Measurements from ENCODE around the gene MMP15. TPM values are rescaled to one million over a fixed set of nuclear protein-coding genes. Genes with fewer than 3 reads are reported as not detected.

Gene MMP15
- polyA plus RNA-seq, 1 of the 3 experiments (the other 2 are of a cell fraction) = 3.1 TPM

GRCh38 chr16:57979006-57979585 lies 46.5 kb upstream of the MMP15 start:
- no peaks in the 10 kb centered on the region; the same call in 1 of the 2 replicates for H3K27me3 ChIP-seq (ENCODE audit: insufficient read depth)
- no peak overlapping the region for H3K27ac ChIP-seq (ENCODE audit: low read depth in 2 of 2, low read length in 1 of 2)
- no peaks in the 10 kb centered on the region for H3K4me1 ChIP-seq (ENCODE audit: control insufficient read depth in 1 of 2, insufficient read depth in 2 of 2, low read depth in 1 of 2, low read length in 1 of 2)
- POLR2A ChIA-PET = no interaction called here
- no peaks in the 10 kb centered on the region for H4K20me1 ChIP-seq (ENCODE audit: insufficient read depth)
- H3K4me2 ChIP-seq = no peak overlapping the region
- H3F3A ChIP-seq (replicated peaks; ENCODE audit: insufficient read depth) = no peaks in the 10 kb centered on the region
- H3K9me2 ChIP-seq = no peaks in the 10 kb centered on the region
- CTCF ChIA-PET = interaction anchor here (0.6 to 1.8 kb wide), 6 partner anchors 9 to 201 kb away, joined by 3 to 5 read pairs (median 4); partner anchors contain the start of gene ZNF319
- no peak for DNase-seq
- no peak overlapping the region for H3K9ac ChIP-seq
- TF ChIP-seq TCF12 (IDR thresholded peaks at IDR 0.05) (no peak), NRF1 (IDR thresholded peaks at IDR 0.05; ENCODE audit: low read depth, low read length) (no peak), TAF1 (IDR thresholded peaks at IDR 0.05; ENCODE audit: borderline replicate concordance, low read depth, low read length) (no peak), TEAD4 (IDR thresholded peaks at IDR 0.05; ENCODE audit: borderline replicate concordance, insufficient read depth) (no peak), FOSL2 (IDR thresholded peaks at IDR 0.05; ENCODE audit: borderline replicate concordance, low read depth) (no peak), FOXJ3 (CRISPR knock-in tag; IDR thresholded peaks at IDR 0.05) (no peak), GABPA (IDR thresholded peaks at IDR 0.05; ENCODE audit: low read depth) (no peak)
- TF ChIP-seq, protein P1, sequence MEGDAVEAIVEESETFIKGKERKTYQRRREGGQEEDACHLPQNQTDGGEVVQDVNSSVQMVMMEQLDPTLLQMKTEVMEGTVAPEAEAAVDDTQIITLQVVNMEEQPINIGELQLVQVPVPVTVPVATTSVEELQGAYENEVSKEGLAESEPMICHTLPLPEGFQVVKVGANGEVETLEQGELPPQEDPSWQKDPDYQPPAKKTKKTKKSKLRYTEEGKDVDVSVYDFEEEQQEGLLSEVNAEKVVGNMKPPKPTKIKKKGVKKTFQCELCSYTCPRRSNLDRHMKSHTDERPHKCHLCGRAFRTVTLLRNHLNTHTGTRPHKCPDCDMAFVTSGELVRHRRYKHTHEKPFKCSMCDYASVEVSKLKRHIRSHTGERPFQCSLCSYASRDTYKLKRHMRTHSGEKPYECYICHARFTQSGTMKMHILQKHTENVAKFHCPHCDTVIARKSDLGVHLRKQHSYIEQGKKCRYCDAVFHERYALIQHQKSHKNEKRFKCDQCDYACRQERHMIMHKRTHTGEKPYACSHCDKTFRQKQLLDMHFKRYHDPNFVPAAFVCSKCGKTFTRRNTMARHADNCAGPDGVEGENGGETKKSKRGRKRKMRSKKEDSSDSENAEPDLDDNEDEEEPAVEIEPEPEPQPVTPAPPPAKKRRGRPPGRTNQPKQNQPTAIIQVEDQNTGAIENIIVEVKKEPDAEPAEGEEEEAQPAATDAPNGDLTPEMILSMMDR (IDR thresholded peaks at IDR 0.05) = no peak
- TF ChIP-seq, protein P2, sequence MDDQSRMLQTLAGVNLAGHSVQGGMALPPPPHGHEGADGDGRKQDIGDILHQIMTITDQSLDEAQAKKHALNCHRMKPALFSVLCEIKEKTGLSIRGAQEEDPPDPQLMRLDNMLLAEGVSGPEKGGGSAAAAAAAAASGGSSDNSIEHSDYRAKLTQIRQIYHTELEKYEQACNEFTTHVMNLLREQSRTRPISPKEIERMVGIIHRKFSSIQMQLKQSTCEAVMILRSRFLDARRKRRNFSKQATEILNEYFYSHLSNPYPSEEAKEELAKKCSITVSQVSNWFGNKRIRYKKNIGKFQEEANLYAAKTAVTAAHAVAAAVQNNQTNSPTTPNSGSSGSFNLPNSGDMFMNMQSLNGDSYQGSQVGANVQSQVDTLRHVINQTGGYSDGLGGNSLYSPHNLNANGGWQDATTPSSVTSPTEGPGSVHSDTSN (IDR thresholded peaks at IDR 0.05) = no peak
- no peaks in the 10 kb centered on the region for H3K79me2 ChIP-seq (ENCODE audit: insufficient read depth)
- 86% methylated on average over 11 of the region's 11 CpGs for WGBS (ENCODE audit: low lambda C conversion rate)
- no peak overlapping the region for H2AFZ ChIP-seq (ENCODE audit: low read depth)
- no peaks in the 10 kb centered on the region for H3K9me3 ChIP-seq
- no peaks in the 10 kb centered on the region for H3K36me3 ChIP-seq (replicated peaks in 1 of 2; ENCODE audit: control insufficient read depth in 1 of 2, insufficient read depth in 2 of 2, low read length in 1 of 2)
- no peak overlapping the region for H3K4me3 ChIP-seq (ENCODE audit: low read depth in 2 of 2, low read length in 1 of 2)

DNA sequence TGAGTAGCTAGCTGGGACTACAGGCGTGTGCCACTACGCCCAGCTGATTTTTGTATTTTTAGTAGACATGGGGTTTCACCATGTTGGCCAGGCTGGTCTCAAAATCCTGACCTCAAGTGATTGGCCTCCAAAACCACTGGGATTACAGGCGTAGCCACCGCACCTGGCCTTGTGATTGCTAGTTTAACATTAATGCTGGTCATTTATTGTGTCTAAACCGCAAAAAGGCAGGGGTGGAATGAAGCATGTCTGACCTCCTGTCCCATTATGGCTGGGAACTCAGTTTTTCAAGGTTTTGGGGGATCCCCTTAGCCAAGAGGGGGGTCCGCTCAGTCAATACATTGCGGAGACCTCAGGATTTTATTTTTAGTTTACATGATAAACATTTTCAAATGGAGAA lies 43.9 kb upstream of the MMP15 start:
- no peak for DNase-seq
- Histone ChIP-seq H3K9me2 (no peaks in the 10 kb centered on the region), H4K20me1 (ENCODE audit: insufficient read depth) (no peaks in the 10 kb centered on the region), H3K36me3 (replicated peaks in 1 of 2; ENCODE audit: control insufficient read depth in 1 of 2, insufficient read depth in 2 of 2, low read length in 1 of 2) (no peaks in the 10 kb centered on the region), H3K4me2 (no peak overlapping the region), H2AFZ (ENCODE audit: low read depth) (no peak overlapping the region), H3K27me3 (ENCODE audit: insufficient read depth) (no peaks in the 10 kb centered on the region; the same call in 1 of the 2 replicates), H3K4me3 (ENCODE audit: low read depth in 2 of 2, low read length in 1 of 2) (no peak overlapping the region), H3K79me2 (ENCODE audit: insufficient read depth) (no peaks in the 10 kb centered on the region), H3K9me3 (no peaks in the 10 kb centered on the region), H3K4me1 (ENCODE audit: control insufficient read depth in 1 of 2, insufficient read depth in 2 of 2, low read depth in 1 of 2, low read length in 1 of 2) (peaks cover 0 to 10% of the 10 kb centered on the region in 2 experiments; a peak in 1 of 4 replicates), H3K9ac (no peak overlapping the region), H3F3A (replicated peaks; ENCODE audit: insufficient read depth) (no peaks in the 10 kb centered on the region), H3K27ac (ENCODE audit: low read depth in 2 of 2, low read length in 1 of 2) (no peak overlapping the region)
- ChIA-PET CTCF (interaction anchor here (1.0 kb wide), 1 partner anchor 40 kb away, joined by 3 read pairs; no protein-coding TSS in a partner anchor), POLR2A (no interaction called here)
- 82% methylated on average over 5 of the region's 7 CpGs for WGBS (ENCODE audit: low lambda C conversion rate)
- TF ChIP-seq TCF12 (IDR thresholded peaks at IDR 0.05) (no peak), RAD21 (IDR thresholded peaks at IDR 0.05; ENCODE audit: low read length) (no peak), MAX (IDR thresholded peaks at IDR 0.05; ENCODE audit: low read depth) (no peak), TEAD4 (IDR thresholded peaks at IDR 0.05; ENCODE audit: borderline replicate concordance, insufficient read depth) (no peak), RXRA (IDR thresholded peaks at IDR 0.05; ENCODE audit: borderline replicate concordance, low read depth) (no peak), POLR2AphosphoS5 (IDR thresholded peaks at IDR 0.05; ENCODE audit: low read depth, low read length) (no peak)
- TF ChIP-seq, protein P3, sequence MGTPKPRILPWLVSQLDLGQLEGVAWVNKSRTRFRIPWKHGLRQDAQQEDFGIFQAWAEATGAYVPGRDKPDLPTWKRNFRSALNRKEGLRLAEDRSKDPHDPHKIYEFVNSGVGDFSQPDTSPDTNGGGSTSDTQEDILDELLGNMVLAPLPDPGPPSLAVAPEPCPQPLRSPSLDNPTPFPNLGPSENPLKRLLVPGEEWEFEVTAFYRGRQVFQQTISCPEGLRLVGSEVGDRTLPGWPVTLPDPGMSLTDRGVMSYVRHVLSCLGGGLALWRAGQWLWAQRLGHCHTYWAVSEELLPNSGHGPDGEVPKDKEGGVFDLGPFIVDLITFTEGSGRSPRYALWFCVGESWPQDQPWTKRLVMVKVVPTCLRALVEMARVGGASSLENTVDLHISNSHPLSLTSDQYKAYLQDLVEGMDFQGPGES (IDR thresholded peaks at IDR 0.05; ENCODE audit: low read depth, low read length) = no peak
- TF ChIP-seq, protein P1 (IDR thresholded peaks at IDR 0.05) = no peak
